ENCODE data around the gene EFNA4.

Gene EFNA4

DNA sequence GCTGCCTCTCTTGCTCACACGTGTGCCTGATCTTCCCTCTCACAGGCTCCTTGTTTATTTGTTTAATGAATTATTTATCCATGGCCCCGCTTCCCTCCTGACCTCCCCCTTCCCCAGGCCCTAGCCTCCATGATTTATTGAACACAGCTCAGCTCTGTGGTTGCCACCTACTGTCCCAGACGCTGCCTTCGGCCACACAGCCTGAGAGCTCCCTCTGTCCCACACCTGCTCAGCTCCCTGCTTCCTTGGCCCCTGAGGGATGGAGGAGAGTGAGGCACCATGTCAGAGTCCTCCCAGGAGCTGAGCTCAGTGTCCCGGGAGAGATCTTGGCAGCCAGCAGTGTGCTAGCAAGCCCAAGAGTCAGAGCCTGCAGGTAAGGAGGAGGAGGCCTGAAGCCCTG is 12.0 kb downstream of the EFNA4 start:
- DNase-seq, result no peak

DNA sequence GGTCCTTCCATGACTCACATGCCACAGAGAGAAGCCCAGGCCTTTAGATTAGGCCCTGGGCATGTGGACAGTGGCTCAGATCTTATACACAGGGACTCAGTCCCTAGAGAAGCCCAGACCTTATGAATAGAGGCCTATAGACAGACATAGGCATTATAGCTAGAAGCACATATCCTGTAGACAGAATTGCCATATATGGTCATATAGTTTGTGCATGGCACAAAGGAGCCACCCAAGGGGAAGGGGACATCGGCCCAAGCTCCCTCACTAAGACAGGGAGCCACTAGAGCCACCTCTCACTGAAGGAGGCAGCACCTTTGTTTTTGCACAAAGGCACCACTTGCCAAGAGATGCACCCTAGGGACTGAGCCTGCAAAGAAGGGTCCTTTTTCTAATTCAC is 12.8 kb downstream of the EFNA4 start:
- DNase-seq, result no peak

DNA sequence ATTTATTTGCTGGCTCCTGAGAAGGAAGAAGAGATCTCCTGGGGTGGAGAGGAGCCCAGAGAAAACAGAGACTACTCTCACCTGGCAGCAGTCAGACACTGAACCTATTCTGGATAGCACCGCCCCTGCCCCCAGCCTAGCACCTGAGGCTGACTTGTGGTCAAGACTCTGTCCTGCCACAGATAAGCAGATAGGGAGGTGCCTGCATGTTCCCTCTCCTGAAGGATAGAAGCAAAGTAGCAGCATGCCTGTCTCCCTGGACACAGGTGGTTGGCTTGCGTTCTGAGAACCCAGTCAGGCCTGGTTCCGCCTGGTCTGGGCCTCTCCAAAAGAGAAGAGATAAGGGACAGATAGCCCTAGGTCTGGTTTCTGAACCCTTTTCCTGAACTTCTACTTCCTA is 13.8 kb downstream of the EFNA4 start:
- no peak for DNase-seq

DNA sequence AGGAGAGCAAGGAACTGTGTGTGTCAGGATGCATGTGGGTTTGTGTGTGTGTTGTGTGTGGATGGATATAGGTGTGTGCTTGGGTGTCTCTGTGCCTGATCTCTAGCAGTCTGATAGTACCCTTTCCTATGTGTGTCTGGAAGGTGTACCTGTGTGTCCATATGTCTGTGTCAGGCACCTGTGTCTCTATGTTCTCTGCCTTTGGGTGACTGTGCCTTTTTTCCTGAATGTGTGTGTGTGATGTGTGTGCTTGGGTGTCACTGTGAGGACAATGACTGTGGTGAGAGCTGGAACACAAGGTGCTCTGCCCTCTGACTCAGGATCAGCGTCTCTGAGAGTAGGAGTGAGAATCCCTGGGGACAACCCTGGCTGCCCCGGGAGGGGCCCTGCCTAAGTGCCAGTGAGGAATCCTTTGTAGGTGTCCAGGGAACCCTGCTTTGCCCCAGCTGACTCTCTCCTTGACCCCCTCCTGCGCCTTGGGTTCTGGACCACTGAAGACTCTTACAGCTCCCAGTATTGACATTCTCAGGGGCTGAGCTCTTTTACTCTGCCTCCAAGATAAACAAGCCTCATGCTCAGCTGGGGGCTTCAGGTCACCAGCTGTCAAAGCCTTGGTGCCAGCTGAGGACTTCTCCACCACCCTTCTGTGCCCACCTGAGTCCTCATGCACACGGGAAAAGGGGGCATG is 14.4 kb downstream of the EFNA4 start:
- DNase-seq, result no peak

DNA sequence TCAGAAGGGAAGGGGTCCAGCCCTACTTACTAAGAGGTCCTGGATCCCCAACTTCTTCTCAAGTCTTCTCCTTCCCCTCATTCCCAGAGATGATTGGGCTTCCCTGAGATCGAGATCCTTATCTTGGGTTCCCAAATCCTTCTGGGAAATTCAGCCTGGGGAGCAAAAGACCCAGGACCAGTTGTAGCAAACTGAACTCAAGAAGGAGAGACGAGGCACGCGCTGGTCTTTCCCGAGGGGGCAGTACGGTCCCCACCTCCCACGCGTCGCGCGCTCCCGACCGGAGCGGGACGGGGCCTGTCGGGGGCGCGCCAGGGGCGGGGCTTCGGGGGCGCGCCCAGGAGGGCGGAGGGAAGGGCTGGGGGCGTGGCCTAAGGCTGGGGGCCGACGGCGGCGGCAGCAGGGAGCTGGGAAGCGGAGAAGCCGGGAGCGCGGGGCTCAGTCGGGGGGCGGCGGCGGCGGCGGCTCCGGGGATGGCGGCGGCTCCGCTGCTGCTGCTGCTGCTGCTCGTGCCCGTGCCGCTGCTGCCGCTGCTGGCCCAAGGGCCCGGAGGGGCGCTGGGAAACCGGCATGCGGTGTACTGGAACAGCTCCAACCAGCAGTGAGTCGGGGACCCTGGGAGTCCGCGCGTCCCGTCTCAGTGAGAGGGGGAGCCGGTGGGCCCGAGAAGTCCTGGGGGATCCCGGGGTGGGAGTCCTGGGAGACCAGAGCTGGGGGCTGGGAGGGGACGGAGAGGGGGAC is 15.1 kb downstream of the EFNA4 start, which contains the start of gene EFNA3:
TSS of gene EFNA3 (plus strand) at position 369 of the 741 bp plus-strand sequence. CDS start at position 474, 105 bp downstream.
- DNase-seq, result no peak

DNA sequence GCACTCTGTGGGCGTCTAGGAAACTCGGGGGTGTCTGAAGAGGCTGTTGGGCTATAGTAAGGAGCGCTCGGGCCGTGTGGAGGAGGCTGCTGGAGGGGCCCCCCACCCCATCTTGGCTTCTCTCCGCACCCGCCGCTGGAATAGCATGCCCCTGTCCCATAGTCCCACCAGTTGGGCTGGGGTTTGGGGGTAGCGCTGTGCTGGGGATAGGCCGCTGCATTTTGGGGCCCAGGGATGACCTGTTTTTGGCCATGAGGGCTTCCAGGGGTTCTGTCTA is 15.6 kb downstream of the EFNA4 start:
- no peak for DNase-seq

DNA sequence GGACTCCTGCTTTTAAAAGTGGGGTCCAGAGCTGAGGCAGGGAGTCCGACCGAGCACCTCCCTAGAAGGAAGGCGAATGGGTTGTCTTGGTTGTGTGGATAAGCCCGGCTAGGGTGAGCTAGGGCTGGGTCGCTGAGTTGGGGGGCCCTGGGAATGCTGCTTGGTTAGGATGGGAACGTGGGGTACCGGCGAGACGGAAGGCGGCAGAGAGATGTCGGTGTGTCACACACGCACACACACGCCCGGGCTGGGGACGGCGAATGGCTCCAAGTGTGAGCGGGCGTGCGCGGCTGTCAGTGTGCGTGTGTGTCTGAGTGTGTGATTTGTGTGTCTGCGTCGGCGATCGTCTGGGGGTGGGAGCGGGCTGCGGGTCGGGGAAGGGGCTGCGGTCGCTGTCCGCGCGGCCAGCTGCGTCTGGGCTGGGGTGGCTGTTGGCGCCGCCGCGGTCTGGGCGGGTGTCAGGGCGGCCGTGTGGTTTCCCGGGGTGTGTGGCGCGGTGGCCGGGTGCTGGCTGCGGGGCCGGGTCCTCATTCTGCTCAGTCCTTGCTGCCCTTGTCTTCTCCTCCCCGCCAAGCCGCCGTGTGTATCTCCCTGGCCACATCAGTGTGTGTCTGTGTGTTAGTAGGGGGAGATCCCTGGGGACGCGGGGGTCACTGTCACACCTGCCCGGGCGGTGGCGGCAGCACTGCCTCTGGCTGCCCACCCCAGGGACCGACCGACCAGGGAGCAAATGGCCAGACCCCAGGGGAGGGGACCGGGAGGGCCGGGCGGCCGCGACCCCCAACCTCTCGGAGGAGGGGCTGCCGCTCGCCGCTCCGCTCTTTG is 16.2 kb downstream of the EFNA4 start:
- no peak for DNase-seq

DNA sequence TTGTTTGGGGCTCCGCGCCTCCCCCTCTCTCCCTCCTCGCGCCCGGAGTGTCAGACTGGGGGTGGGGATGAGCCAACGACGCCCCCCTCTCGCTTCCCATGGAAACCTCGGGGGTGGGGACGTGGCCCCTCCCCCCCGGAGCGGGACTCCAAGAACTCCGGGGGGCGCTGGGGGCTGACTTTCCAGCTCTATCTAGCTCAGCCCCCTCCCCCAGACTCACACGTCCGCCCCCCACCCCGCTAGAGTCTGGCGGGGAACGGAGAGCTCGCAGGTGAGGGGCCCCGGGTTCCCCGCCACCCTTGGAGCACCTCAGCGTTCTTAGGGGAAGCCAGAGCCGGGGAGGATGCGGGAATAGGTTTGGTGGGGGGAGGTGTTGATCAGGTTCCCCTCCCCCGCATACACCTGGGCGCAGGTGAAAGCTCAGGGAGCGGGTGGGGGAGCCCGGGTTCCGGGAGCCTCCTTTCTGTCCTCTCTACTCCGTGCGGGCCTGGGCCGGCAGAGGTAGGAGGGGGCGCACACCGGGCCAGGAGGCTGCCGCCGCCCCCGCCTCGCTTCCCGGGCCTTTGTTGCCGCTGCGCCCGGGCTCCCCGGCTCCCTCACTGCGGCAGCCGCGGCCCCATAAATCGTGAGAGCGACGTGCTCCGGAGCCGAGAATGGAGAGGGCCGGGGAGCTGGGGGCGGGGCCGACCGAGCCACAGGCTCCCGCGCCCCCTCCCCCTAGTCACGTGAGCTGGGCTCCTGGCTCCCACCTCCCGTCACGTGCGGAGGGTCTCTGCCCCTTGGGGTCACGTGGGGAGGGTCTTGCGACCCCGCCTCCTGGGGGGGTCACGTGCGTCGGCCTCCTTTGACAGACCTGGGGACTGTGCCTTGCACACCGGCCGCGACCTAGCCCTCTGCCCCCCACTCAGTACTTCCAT is 17.0 kb downstream of the EFNA4 start:
- no peak for DNase-seq

DNA sequence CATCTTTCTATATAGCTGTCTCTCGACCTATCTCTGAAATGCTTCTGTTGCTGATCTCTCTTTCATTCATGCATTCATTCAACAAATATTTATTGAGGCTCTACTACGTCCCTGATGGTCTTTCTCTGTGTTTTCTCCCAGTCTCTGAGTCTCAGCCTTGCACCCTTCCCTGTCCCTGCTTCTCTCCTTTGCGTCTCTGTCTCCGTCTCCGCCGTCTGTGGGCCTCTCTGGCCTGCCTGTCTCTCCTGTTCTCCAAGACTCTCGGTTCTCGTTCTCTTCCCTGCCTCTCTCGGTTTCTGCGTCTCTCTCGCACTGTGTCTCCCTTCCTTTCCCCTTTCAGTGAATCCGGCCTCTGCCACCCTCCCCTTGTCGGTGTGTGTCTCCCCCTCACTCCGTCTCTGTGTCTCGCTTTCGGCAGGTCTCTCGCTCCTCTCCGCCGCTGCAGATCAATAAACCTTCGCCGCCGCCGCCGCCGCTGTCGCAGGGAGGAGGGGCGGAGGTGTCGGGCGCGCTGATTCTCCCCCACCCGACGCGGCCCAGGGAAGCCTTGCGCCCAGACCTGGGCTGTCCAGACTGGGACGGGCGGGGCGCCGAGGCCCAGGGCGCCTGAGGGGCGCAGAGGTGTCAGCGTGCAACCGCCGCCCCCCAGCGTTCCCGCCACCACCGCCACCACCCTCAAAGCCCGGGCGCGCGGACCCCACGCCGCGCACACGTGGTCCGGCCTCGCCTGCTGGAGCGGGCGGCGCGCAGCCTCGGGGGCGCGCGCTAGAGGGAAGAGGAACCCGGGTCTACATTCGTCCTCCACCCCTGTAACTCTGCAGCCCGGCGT is 18.1 kb downstream of the EFNA4 start:
- DNase-seq, result peak; percentile 32

DNA sequence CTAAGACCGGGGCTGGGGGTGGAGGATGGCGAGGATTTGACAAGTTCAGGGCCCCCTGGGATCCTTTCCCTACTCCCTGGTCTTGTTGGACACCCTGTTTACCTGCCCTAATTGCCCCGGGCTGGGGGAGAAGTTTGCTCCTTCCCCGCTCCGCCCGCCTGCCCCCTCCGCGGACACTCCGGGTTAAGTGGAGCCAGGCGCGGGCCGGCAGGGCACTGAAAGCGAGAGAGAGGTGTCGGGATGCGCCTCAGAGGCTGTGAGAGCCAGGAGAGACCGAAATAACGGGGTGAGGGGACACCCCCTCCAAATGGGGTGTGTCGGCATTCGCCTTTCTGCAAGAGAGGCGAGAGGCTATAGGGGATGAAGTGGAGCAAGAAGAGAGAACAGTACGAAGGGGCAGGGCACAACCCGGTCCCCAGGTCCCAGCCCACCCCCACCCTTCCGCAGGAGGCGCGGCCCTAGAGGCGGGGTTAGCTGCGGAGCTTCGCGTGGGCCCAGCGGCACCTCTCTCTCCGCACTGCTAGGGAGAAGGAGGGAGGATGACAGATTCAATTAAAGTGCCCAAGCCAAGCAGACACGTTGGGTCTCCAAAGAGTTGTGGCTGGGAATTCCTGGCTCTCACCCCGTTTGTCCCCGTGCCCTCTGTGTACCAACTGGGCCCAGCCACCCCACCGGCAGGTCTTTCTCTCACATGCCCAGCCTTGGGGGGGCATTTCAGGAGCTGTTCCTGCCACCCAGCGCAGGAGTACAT is 18.9 kb downstream of the EFNA4 start:
- no peak for DNase-seq

DNA sequence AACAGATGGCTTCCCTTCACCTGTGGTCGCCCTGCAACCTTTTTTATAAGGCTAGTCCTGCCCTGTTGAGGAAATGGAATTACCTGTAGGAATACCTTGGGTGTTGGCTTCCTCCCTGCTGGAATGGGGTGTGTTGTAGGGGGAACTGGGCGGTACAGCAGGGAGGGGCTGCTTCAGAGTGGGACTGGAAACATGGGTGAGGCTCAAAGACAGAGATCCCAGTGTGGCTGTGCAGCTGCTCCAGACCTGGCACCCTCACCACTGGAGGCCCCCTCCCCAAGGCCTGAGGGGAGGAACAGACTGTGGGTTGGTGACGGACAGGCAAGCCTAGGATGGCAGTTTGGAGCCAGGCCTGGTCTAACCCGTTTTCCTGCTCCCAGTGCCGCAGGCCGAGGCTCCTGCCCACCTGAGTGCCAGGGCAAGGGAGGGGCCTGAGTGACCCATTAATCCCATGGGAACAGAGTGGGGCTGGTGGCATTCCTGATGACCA is 19.6 kb downstream of the EFNA4 start:
- DNase-seq, result no peak

DNA sequence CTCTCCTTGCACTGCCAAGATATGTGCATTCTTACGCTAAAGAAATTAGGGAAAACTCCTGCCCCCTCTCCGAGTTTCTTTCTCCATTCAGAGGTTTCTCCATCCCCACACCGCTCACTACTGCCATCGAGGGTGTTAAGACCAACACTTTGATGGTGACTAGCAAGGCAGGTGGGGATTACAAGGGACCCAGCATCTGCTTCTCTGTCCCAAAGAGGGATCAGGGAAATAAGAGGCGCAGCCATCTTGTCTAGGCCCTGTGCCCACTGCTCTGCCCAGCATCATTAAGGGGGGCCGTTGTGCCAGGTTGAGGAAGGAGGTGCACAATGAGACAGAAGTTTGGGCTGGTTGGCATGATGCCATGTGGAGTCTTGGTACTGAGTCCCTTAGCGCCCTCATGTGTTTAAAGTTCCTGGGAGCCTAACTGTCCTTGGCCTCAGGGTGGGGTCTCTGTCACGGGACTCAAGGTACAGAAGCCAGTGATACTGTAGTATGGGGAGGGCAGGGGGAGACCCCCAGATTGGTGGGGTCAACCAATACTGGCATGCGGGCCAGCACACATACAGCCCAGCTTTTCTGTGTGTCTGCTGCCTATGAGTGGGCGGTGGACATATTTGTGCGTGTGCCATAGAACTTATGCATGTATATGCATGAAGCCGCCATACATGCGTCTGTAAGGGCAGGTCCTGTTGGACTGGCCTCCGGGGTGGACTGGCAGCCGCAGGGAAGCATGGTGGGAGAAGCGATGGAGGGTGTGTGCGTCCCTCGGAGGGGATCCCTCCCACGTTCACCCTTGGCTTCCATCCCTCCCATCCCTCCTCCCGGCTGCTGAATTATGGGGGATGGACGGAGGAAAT is 20.6 kb downstream of the EFNA4 start:
- DNase-seq, result peak; percentile 30

DNA sequence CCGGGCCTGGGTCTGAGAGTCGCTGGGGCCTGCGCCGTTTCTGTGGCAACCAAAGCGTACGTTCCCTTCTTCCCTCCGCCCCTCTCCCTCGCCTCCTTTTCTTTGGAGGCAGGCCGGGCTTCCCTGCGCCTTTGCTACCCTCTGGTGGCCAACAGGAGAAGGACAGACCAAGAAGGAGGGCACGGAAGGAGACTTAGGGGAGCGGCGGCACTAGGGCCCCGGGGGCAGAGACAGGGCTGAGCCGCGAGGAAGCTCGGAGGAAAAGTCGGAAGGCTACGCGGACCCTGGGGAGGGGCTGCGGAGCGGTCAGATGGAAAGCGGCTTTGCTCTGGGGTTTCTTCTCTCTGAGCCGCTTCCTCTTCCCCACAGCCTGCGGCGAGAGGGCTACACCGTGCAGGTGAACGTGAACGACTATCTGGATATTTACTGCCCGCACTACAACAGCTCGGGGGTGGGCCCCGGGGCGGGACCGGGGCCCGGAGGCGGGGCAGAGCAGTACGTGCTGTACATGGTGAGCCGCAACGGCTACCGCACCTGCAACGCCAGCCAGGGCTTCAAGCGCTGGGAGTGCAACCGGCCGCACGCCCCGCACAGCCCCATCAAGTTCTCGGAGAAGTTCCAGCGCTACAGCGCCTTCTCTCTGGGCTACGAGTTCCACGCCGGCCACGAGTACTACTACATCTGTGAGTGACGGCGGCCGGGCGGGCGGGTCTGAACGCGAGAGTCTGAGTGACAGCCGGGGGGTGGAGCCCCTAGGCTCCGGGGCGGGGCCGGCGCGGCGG is 21.4 kb downstream of the EFNA4 start:
- DNase-seq, result peak; percentile 85

DNA sequence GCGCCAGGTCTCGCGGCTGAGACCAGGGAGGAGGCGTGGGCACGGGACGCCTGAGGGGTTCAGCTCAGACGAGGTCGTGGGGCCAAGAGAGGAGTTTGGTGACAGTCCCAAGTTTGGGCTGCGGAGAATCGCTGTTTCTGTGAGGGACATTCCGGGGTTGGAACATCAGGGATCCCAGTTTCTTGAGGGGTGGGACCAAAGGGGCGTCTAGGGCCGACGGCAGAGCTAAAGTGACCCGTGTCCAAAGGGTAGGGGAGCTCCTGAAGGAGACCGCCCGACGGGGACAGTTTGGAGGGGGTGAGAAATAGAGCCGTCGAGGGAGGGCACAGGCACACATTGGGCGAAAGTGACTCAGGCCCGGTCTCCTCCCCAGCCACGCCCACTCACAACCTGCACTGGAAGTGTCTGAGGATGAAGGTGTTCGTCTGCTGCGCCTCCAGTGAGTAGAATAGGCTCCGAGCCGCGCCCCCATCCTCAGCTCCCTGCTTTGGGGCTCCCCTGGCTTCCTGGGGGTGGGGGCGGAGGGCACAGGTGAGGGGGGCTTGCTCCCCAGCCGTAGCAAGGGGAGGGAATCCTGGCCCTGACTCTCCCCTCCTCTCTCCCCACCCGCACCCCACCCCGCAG is 22.1 kb downstream of the EFNA4 start:
- DNase-seq, result no peak

DNA sequence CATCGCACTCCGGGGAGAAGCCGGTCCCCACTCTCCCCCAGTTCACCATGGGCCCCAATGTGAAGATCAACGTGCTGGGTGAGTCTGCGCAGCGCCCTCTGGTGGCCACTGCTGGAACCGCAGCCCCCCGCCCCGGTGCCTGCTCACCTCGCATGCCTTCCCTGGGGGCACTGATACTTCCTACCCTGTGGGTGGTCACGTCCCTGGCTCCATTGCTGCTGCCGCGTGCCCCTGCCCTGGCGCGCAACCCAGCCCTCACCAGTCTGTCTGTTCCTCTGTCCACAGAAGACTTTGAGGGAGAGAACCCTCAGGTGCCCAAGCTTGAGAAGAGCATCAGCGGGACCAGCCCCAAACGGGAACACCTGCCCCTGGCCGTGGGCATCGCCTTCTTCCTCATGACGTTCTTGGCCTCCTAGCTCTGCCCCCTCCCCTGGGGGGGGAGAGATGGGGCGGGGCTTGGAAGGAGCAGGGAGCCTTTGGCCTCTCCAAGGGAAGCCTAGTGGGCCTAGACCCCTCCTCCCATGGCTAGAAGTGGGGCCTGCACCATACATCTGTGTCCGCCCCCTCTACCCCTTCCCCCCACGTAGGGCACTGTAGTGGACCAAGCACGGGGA is 22.7 kb downstream of the EFNA4 start:
- DNase-seq, result no peak

DNA sequence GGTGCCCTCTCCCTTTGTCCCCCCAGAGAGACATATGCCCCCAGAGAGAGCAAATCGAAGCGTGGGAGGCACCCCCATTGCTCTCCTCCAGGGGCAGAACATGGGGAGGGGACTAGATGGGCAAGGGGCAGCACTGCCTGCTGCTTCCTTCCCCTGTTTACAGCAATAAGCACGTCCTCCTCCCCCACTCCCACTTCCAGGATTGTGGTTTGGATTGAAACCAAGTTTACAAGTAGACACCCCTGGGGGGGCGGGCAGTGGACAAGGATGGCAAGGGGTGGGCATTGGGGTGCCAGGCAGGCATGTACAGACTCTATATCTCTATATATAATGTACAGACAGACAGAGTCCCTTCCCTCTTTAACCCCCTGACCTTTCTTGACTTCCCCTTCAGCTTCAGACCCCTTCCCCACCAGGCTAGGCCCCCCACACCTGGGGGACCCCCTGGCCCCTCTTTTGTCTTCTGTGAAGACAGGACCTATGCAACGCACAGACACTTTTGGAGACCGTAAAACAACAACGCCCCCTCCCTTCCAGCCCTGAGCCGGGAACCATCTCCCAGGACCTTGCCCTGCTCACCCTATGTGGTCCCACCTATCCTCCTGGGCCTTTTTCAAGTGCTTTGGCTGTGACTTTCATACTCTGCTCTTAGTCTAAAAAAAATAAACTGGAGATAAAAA is 23.5 kb downstream of the EFNA4 start:
- no peak for DNase-seq
